ENCODE data around the gene HLA-A. TPM values are rescaled to one million over a fixed set of nuclear protein-coding genes. Genes with fewer than 3 reads are reported as not detected.
A peak's percentile ranks its signal among the peaks of the same experiment; 100 is the strongest.

Gene HLA-A
- total and polyA plus RNA-seq, 11 donors: 263 to 1,581 (median 361) TPM

GRCh38 chr6:29947077-29947980 is 5.0 kb downstream of the HLA-A start:
- no peak for TF ChIP-seq CTCF (IDR thresholded peaks at IDR 0.05)
- no peak for ATAC-seq
- no peak for DNase-seq
- H3K36me3 ChIP-seq: peaks cover 0 to 56% (median 9%) of the 10 kb centered on the region in 9 donors
- intact Hi-C loops (cut with DNase I): no loop called here
- H3K27me3 ChIP-seq: no peaks in the 10 kb centered on the region
- WGBS, 4 donors: 39 to 67% (median 50%) methylated on average over 3 of the region's 3 CpGs
- H3K4me1 ChIP-seq: peaks cover 0 to 21% (median 0%) of the 10 kb centered on the region in 12 donors
- no peak overlapping the region for H3K4me3 ChIP-seq
- H3K27ac ChIP-seq: no peak overlapping the region
- no peaks in the 10 kb centered on the region for H3K9me3 ChIP-seq

- Histone ChIP-seq H3K27me3 (no peaks in the 10 kb centered on the region), H3K4me3 (no peak overlapping the region), H3K27ac (no peak overlapping the region), H3K4me1 (peaks cover 0 to 22% (median 3%) of the 10 kb centered on the region in 12 donors), H3K9me3 (no peaks in the 10 kb centered on the region), H3K36me3 (peaks cover 0 to 56% (median 9%) of the 10 kb centered on the region in 9 donors)
- DNase-seq (no peak), ATAC-seq (no peak)
- intact Hi-C loops (cut with DNase I): no loop called here
- no peak for TF ChIP-seq CTCF (IDR thresholded peaks at IDR 0.05)
- no peak for TF ChIP-seq POLR2A (IDR thresholded peaks at IDR 0.05)
- 79 to 100% (median 89%) methylated on average over 2 of the region's 2 CpGs for WGBS, 4 donors
Measured at GRCh38 chr6:29948277-29948676, 5.9 kb downstream of the HLA-A start.

GRCh38 chr6:29949934-29950333 is 7.6 kb downstream of the HLA-A start:
- Histone ChIP-seq H3K9me3 (no peaks in the 10 kb centered on the region), H3K36me3 (peaks cover 0 to 43% (median 9%) of the 10 kb centered on the region in 9 donors), H3K4me1 (peaks cover 0 to 17% (median 3%) of the 10 kb centered on the region in 12 donors), H3K27ac (no peak overlapping the region), H3K4me3 (no peak overlapping the region), H3K27me3 (no peaks in the 10 kb centered on the region)
- TF ChIP-seq POLR2A (IDR thresholded peaks at IDR 0.05): no peak
- TF ChIP-seq CTCF (IDR thresholded peaks at IDR 0.05): no peak
- intact Hi-C loops (cut with DNase I): loop anchor here in 1 of 10 donors (5.0 kb wide), 1 partner anchor 153 kb away; no protein-coding TSS in a partner anchor
- DNase-seq: no peak
- WGBS, 4 donors: 65 to 94% (median 79%) methylated on average over 6 to 7 of the region's 7 CpGs
- no peak for ATAC-seq

- TF ChIP-seq POLR2A (IDR thresholded peaks at IDR 0.05): no peak
- TF ChIP-seq CTCF (IDR thresholded peaks at IDR 0.05): no peak
Measured at GRCh38 chr6:29951882-29952281, 9.6 kb downstream of the HLA-A start.

More at GRCh38 chr6:29951882-29952281, 9.6 kb downstream of the HLA-A start:
- ATAC-seq: peak in 1 of 4 donors; percentile 43
- no peak for DNase-seq
- Histone ChIP-seq H3K9me3 (no peaks in the 10 kb centered on the region), H3K36me3 (peaks cover 0 to 25% (median 5%) of the 10 kb centered on the region in 9 donors), H3K27ac (peak overlapping the region in 3 of 12 donors; percentile 24 to 60 (median 28)), H3K4me1 (peaks cover 0 to 15% (median 1%) of the 10 kb centered on the region in 12 donors), H3K4me3 (no peak overlapping the region), H3K27me3 (no peaks in the 10 kb centered on the region)
- intact Hi-C loops (cut with DNase I): loop anchor here in 1 of 10 donors (5.0 kb wide), 1 partner anchor 155 kb away; no protein-coding TSS in a partner anchor
- WGBS, 4 donors: 52 to 92% (median 62%) methylated on average over 3 of the region's 3 CpGs

Data from heart left ventricle (tissue), 16 donors.